K562 (cell line): ENCODE data around the gene GLIPR1L1. TPM values are rescaled to one million over a fixed set of nuclear protein-coding genes. Genes with fewer than 3 reads are reported as not detected.

Experiments
- KLF16 ChIP-seq: IDR thresholded peaks from 2 replicates; pipeline ENCODE4 v1.6.1; 2016; ENCODE audit warnings: antibody characterized with exemption
- SREBF2 ChIP-seq: sonication (generic); formaldehyde crosslinking; IDR thresholded peaks from 2 replicates; pipeline ENCODE4 v1.4.0; 2020; ENCODE audit warnings: mild to moderate bottlenecking, missing genetic modification reagents
- ZBTB40 ChIP-seq, 2 experiments: fragments of 450-650 bp in 1 of 2; sonication (generic) in 1 of 2; formaldehyde crosslinking in 1 of 2; IDR thresholded peaks; 2 replicates each; pipeline versions ENCODE4 v1.7.1 to v1.9.0; 2016 to 2022; ENCODE audit warnings: inconsistent platforms in 1 of 2, mild to moderate bottlenecking in 1 of 2, missing genetic modification reagents in 1 of 2
- ZNF717 ChIP-seq: fragments of 250-450 bp; sonication (Bioruptor Pico); IDR thresholded peaks from 2 replicates; pipeline ENCODE4 v1.5.0; 2021
- polyA plus RNA-seq, 8 experiments: library from polyadenylated mRNA; depleted of rRNA in 4 of 8; stranded (reverse) in 5 of 8; unstranded in 3 of 8; fragments of >200 nt; fragmentation: Nextera tagmentation in 2 of 8; fragmentation: Illumina TruSeq in 1 of 8; extraction: Ambion mirVana in 2 of 8; extraction: Trizol in 1 of 8; gene quantifications; 2 replicates each; pipeline versions ENCODE4 v1.2.1 to v1.2.3, GENCODE V29; 2011 to 2014; ENCODE audit warnings: inconsistent platforms in 1 of 8, missing spikeins in 1 of 8
- total RNA-seq, 7 experiments: library from RNA; depleted of rRNA in 6 of 7; stranded (reverse); fragments of >200 nt in 6 of 7; fragmentation: Illumina TruSeq in 2 of 7; extraction: Trizol in 2 of 7; gene quantifications; 2 replicates each; pipeline versions ENCODE4 v1.2.1 to v1.2.3, GENCODE V29; 2011 to 2021; ENCODE audit warnings: low replicate concordance in 1 of 7

The GLIPR1L1 gene
- total and polyA plus RNA-seq, 9 of the 15 experiments (the other 6 are each of a cell fraction or from before 2014, with no cell fraction given), result not detected

GRCh38 chr12:75360920-75361319, 26.4 kb downstream of the GLIPR1L1 start (continued):
- TF ChIP-seq ZBTB40 (IDR thresholded peaks at IDR 0.05) (no peak), ZBTB40 (CRISPR knock-in tag; IDR thresholded peaks at IDR 0.05) (no peak), KLF16 (no peak), ZNF717 (CRISPR knock-in tag) (no peak), SREBF2 (CRISPR knock-in tag) (no peak)
